Progenitor cell of endocrine pancreas (in vitro differentiated cells): ENCODE measurements around the gene FNDC3B. TPM values are rescaled to one million over a fixed set of nuclear protein-coding genes. Genes with fewer than 3 reads are reported as not detected.

Experiments
- DNase-seq: peaks from one replicate; pipeline ENCODE4 v3.0.0; 2021; ENCODE audit warnings: low spot score; ENCODE audit not compliant: unreplicated experiment
- H3K27ac Mint-ChIP-seq: 2 replicates; pipeline ENCODE4 v1.8.0; 2021; ENCODE audit warnings: mild to moderate bottlenecking, moderate library complexity, mixed read lengths
- H3K27me3 Mint-ChIP-seq: 2 replicates; pipeline ENCODE4 v1.8.0; 2021; ENCODE audit warnings: mixed read lengths
- H3K36me3 Mint-ChIP-seq: 2 replicates; pipeline ENCODE4 v1.8.0; 2022; ENCODE audit warnings: mixed read lengths; ENCODE audit not compliant: insufficient read depth
- H3K4me1 Mint-ChIP-seq: 2 replicates; pipeline ENCODE4 v1.8.0; 2021; ENCODE audit warnings: low read depth, mixed read lengths
- H3K4me3 Mint-ChIP-seq: 2 replicates; pipeline ENCODE4 v1.8.0; 2021; ENCODE audit warnings: low read depth, mild to moderate bottlenecking, moderate library complexity, mixed read lengths
- H3K9me3 Mint-ChIP-seq: 2 replicates; pipeline ENCODE4 v1.8.0; 2021; ENCODE audit warnings: low read depth, mixed read lengths
- total RNA-seq: library from RNA; stranded (reverse); gene quantifications from 2 replicates; pipeline ENCODE4 v1.2.1, GENCODE V29; 2021
- TF ChIP-seq, protein P1 (sequence below): fragments of 200-600 bp; sonication (generic); IDR thresholded peaks from one replicate; pipeline ENCODE4 v1.5.0; 2021; ENCODE audit warnings: antibody characterized with exemption, mild to moderate bottlenecking; ENCODE audit not compliant: unreplicated experiment

Gene FNDC3B
- total RNA-seq, 1 donor from 2014 or later, result 158 TPM

DNA sequence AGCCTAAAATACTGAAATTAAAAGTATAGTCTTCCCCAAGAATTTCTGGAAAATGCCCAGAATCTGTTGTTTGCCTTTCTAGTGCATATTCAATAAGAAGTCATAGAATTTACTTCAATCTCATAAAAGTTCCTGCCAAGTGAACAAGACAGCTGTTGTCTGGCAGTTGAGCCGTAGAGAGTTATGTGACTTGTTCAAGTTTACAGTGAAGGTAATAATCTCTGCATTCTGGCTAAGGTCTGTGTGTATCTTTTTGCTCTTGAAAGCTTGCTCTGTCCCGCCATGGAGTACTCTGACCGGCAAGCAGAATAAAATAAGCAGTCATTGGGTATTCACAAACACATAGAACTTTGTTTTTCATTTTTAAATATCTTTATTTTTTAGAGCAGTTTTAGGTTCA, 331.0 kb downstream of the FNDC3B start:
- peaks cover 12% of the 10 kb centered on the region for H3K4me1 Mint-ChIP-seq
- H3K9me3 Mint-ChIP-seq, result no peaks in the 10 kb centered on the region
- peaks cover 21% of the 10 kb centered on the region for H3K36me3 Mint-ChIP-seq
- no peak overlapping the region for H3K4me3 Mint-ChIP-seq
- no peak overlapping the region for H3K27ac Mint-ChIP-seq
- no peak for DNase-seq
- TF ChIP-seq, protein P1, sequence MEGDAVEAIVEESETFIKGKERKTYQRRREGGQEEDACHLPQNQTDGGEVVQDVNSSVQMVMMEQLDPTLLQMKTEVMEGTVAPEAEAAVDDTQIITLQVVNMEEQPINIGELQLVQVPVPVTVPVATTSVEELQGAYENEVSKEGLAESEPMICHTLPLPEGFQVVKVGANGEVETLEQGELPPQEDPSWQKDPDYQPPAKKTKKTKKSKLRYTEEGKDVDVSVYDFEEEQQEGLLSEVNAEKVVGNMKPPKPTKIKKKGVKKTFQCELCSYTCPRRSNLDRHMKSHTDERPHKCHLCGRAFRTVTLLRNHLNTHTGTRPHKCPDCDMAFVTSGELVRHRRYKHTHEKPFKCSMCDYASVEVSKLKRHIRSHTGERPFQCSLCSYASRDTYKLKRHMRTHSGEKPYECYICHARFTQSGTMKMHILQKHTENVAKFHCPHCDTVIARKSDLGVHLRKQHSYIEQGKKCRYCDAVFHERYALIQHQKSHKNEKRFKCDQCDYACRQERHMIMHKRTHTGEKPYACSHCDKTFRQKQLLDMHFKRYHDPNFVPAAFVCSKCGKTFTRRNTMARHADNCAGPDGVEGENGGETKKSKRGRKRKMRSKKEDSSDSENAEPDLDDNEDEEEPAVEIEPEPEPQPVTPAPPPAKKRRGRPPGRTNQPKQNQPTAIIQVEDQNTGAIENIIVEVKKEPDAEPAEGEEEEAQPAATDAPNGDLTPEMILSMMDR, result no peak
- no peaks in the 10 kb centered on the region for H3K27me3 Mint-ChIP-seq

GRCh38 chr3:172371544-172371943, 332.2 kb downstream of the FNDC3B start:
- Mint-ChIP-seq H3K27ac (no peak overlapping the region), H3K36me3 (peaks cover 16% of the 10 kb centered on the region), H3K4me3 (no peak overlapping the region), H3K4me1 (peaks cover 24% of the 10 kb centered on the region), H3K9me3 (no peaks in the 10 kb centered on the region), H3K27me3 (no peaks in the 10 kb centered on the region)
- TF ChIP-seq, protein P1, result no peak
- no peak for DNase-seq

DNA sequence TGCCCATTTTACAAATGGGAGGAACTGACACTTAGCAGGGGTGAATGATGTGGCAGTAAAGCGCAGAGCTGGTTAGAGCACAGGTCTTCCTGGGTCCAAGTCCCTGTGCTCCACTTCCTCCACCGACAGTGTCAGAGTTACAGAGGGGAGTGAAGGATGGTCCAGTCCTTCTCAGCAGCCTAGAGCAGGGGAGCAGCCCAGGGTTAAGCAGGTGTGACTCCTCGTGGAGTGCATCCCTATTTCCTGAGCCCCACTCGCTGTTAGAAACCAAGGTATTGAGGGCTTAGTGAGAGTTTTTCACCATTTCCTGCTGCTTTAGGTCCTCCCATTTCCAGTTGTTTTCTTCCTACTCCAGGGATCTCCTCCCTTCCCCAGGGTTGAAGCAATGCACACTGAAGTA, 333.5 kb downstream of the FNDC3B start:
- H3K36me3 Mint-ChIP-seq, result peaks cover 17% of the 10 kb centered on the region
- peak overlapping the region; percentile 37 for H3K27ac Mint-ChIP-seq
- DNase-seq, result no peak
- H3K4me3 Mint-ChIP-seq, result no peak overlapping the region
- no peaks in the 10 kb centered on the region for H3K9me3 Mint-ChIP-seq
- TF ChIP-seq, protein P1, result no peak
- H3K4me1 Mint-ChIP-seq, result peaks cover 27% of the 10 kb centered on the region
- H3K27me3 Mint-ChIP-seq, result no peaks in the 10 kb centered on the region

GRCh38 chr3:172373912-172374311, 334.5 kb downstream of the FNDC3B start:
- Mint-ChIP-seq H3K4me1 (peaks cover 27% of the 10 kb centered on the region), H3K27ac (no peak overlapping the region), H3K36me3 (peaks cover 27% of the 10 kb centered on the region)

DNA sequence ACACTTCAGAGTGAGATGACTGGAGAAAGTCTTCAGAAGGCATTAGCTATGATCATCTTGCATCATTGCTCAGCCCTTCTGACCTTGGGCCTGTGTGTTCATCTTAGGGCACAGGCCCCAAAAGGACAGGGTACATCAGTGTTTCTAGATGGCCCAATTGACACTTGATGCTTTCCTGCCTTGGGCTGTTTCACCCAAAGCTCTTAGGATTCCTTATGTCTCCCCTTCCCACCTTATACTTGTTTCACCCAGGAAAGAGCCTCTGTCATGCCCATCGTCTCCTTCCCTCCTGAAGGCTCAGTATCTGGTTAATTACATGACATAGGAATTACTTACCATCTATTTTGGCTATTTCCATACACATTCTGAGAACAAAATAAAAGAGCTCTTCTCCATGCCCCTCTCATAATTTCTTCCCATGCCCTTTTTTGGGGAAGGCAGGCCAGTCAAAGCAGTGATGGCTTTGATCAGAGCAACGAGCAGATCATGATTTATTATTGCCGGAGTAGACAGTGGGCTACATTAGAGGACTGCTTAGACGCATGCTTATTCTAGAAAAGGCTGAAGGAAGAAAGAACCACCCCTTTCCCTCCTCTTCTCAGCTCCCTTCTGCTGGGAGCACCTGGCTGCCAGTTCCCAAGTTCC, 335.9 kb downstream of the FNDC3B start:
- peak overlapping the region; percentile 3 for H3K27ac Mint-ChIP-seq
- no peak overlapping the region for H3K4me3 Mint-ChIP-seq
- TF ChIP-seq, protein P1, result no peak

More at GRCh38 chr3:172373912-172374311, 334.5 kb downstream of the FNDC3B start:
- Mint-ChIP-seq H3K27me3 (no peaks in the 10 kb centered on the region), H3K9me3 (no peaks in the 10 kb centered on the region), H3K4me3 (no peak overlapping the region)
- DNase-seq, result no peak
- TF ChIP-seq, protein P1, result no peak

More for the DNA sequence above, 335.9 kb downstream of the FNDC3B start:
- peaks cover 34% of the 10 kb centered on the region for H3K36me3 Mint-ChIP-seq
- no peak for DNase-seq
- H3K9me3 Mint-ChIP-seq, result no peaks in the 10 kb centered on the region
- no peaks in the 10 kb centered on the region for H3K27me3 Mint-ChIP-seq
- peaks cover 27% of the 10 kb centered on the region for H3K4me1 Mint-ChIP-seq
